Measurements from ENCODE around the gene KDM2A. TPM values are rescaled to one million over a fixed set of nuclear protein-coding genes. Genes with fewer than 3 reads are reported as not detected.

Gene KDM2A
- total and polyA plus RNA-seq, 2 experiments from 2014 or later: 25.0 to 54.1 TPM

GRCh38 chr11:67299471-67300191 lies 180.6 kb downstream of the KDM2A start (continued):
- TF ChIP-seq ZNF462 (CRISPR knock-in tag; IDR thresholded peaks at IDR 0.05) (no peak), NANOG (IDR thresholded peaks at IDR 0.05; ENCODE audit: borderline replicate concordance) (no peak), JUNB (IDR thresholded peaks at IDR 0.05; ENCODE audit: unreplicated experiment) (no peak), STAT1 (IDR thresholded peaks at IDR 0.05; ENCODE audit: unreplicated experiment) (no peak), CREB1 (CRISPR knock-in tag; IDR thresholded peaks at IDR 0.05; ENCODE audit: low read depth) (no peak), POLR2AphosphoS5 (IDR thresholded peaks at IDR 0.05; ENCODE audit: low read depth) (no peak)

- H3K4me3 ChIP-seq: no peak overlapping the region
- no peaks in the 10 kb centered on the region for H3K79me2 ChIP-seq (replicated peaks; ENCODE audit: insufficient read depth)
- no peak overlapping the region for H3K4me2 ChIP-seq
- no peak for TF ChIP-seq EZH2phosphoT487 (IDR thresholded peaks at IDR 0.05; ENCODE audit: unreplicated experiment)
- H3K9me2 ChIP-seq (ENCODE audit: insufficient read depth): no peaks in the 10 kb centered on the region
- no peaks in the 10 kb centered on the region for H4K20me1 ChIP-seq (replicated peaks; ENCODE audit: insufficient read depth)
- H3K36me3 Mint-ChIP-seq (ENCODE audit: low read depth): peaks cover 25% of the 10 kb centered on the region
- peaks cover 4% of the 10 kb centered on the region; the same call in 1 of the 2 replicates for H3F3A ChIP-seq (replicated peaks; ENCODE audit: low read depth)
- H3K4me1 Mint-ChIP-seq: peaks cover 3% of the 10 kb centered on the region; the same call in 1 of the 3 replicates
- H3K27ac Mint-ChIP-seq: no peak overlapping the region
- no peaks in the 10 kb centered on the region for H3K27me3 ChIP-seq (ENCODE audit: insufficient read depth)
- no peak overlapping the region for H3K4me3 Mint-ChIP-seq
- no peaks in the 10 kb centered on the region; the same call in 1 of the 2 replicates for H3K36me3 ChIP-seq (ENCODE audit: insufficient read depth)
- no peak overlapping the region for H2AFZ ChIP-seq
- peaks cover 15% of the 10 kb centered on the region; the same call in 1 of the 2 replicates for H3K4me1 ChIP-seq (ENCODE audit: insufficient read depth)
- ATAC-seq (no peak), DNase-seq (ENCODE audit: low spot score) (no peak)
- peaks cover 10% of the 10 kb centered on the region for H3K27me3 Mint-ChIP-seq (ENCODE audit: insufficient read depth, low read depth, poor library complexity)
- H3K27ac ChIP-seq (ENCODE audit: low read depth): no peak overlapping the region
- H3K9me3 Mint-ChIP-seq: peaks cover 14% of the 10 kb centered on the region
These were observed 181.2 kb downstream of the KDM2A start for GRCh38 chr11:67300256-67300755.

Data from GM23338 (cell line).